ENCODE data around the gene ALAS1.

The ALAS1 gene

DNA sequence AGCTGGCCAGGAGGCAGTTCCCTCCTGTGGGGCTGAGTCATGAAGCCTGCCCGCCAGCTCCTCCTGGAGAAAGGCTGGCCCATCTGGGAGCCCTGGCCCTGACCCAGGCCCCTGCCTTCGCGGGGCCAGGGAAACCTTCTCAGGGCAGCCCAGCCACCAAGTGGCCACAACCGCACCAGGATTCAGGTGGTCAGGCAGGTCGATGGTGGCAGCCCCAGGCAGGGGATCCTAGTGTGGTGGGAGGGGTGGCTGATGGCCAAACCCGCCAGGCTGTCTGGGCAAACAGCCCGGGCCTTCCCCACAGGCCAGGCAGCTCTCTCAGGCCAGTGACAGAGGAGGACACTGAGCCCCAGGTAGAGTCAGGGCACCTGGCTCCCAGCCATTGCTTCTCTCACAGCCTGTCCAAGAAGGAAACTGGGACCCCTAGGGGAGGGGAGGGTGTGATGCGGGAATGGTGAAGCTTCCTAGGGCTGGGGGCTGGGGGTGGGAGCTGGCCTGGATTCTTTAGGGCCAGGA is 39.8 kb downstream of the ALAS1 start:
- no peak for DNase-seq

DNA sequence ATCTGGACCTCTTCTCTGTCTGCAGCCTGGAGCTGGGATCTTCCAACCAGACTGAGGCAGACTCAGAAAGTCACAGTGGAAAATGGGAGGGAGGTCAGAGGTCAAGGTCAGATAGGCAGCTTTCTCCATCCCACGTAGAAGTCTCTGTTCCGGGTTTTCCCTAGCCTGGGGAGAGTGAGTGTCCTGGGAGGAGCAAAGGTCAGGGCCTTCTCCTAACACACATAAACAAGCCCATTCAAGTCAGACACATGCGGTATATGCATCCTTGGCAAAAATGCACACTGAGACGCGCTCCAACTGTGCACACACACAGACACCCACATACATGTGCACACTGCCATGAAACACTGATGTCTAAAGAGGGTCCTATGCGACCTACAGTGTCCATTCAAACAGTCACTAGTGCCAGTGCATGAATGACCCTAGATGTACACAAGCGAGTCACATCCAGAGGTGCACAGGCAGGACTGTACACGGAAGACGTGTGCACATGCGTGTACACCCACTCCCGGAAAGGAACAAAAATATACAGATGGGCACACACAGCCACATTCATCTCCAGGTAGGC is 40.3 kb downstream of the ALAS1 start:
- DNase-seq: no peak

DNA sequence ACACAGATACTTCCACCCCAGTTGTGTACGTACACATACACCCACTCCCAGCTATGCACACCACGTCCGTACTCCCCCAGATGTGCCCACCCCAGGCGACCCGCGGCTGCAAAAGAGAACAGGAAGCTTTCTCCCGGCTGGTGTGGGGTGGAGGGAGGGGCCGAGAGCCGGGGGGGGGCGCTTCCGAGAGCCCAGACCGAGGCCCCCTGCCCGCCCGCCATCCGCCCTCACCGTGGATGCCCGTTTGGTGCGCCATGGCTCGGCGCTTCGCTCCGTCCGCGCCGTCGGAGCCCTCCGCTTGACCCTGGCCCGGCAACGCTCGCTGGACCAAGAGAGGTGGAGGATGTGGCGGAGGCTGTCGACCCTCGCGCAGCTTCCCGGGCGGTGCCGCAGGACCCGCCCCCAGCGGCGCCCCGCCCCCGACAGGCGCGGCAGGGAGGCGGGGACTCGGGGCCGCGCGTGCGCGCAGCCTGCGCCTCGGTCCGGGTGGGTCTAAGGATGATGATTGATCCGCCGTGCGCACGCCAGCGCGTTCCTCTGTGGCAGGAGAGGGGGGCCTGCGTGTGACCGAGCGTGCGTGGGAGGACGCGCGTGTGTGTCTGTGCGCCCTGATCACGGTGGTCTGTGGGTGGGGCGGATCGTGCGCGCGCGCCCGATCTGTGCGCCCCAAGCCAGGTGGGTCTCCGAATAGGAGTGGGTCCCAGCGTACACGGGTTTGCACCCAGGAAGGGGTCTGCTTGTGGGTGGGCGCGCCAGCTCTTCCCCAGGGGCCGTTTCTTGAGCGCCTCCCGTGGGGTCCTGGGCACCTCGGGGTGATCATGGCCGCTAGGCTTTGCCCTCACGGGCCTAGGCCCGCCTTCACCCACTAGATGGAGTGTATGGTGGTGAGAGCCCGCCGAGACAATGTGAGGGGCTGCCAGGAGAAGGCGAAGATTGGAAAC is 41.1 kb downstream of the ALAS1 start, which contains the start of gene TWF2:
TSS of gene TWF2 (minus strand) at position 398 of the 941 bp plus-strand sequence. CDS start at position 256, 142 bp downstream.
- peak; percentile 74 for DNase-seq

DNA sequence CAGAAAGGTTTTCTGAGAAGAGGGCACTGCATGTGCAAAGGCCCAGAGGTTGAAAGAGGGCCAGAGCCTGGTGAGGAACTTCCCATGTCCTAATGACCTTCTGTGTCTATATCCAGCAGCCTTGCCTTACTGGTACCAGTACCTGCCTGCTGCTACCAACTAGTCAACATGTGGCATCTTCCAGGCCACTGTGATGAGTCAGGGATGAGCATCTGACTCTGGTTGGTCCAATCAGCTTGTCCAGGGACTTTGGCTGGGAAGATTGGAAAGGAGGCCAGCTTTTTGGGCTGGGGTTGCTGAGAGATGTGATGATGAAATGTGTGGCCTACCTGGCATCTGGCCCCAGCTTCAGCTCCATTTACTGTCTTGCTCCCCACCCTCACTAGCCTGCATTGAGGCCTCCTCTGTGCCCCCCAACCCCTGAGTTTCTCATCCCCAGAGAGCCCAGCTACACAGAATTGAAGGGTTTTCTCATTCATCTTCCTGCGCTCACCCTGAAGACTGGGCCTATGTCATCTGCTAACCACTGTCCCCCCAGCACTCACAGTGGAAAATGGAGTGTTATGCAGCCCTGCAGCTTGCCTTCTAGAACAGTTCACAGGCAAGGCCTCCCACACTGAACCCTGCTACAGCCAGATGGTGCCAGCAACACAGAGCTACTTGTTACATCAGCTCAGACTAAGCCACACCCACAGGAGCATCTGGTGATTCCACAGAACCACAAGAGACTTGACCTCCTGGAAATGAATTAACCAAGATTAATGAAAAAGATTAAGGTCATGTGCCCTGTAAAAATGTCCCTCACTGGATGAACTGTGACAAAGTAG is 42.3 kb downstream of the ALAS1 start:
- DNase-seq: peak; percentile 72

DNA sequence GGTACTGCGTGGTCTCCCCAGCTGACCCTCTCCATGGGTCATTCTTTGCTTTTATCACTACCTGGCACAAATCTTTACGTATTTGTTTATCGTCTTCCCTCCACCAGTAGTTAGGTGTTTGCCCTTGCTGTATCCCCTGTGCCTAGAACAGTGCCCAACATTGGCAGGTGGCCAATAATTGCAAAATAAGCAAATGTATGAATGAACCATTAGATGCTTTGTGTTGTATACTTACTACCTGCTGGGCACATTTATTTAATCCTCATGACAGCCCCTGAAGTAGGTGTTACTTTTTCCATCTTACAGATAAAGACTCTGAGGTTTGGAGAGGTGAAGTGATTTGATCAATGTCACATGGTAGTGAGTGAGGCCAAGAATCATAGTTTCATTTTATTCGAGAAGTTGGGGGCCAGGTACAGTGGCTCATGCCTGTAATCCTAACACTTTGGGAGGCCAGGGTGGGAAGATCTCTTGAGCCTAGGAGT is 43.0 kb downstream of the ALAS1 start:
- DNase-seq: peak; percentile 51

DNA sequence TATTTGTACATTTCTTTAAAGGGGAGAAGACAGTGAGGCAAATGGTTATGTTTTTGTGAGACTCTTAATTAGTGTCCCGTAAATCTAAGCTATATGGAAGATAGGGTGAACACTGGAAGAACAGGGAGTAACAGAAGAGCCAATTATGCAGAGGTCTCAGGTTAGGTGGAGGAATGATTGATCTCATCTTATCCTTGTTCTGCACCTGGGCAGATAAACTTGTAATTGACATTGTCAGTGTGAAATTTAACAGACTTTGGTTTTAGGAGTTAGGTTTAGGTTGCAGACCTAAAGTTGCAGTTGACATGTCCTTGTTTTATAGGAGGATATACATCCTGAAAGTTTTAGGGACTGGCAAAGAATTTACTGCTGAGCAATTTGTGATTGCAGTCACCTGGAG is 44.1 kb downstream of the ALAS1 start:
- DNase-seq: no peak

DNA sequence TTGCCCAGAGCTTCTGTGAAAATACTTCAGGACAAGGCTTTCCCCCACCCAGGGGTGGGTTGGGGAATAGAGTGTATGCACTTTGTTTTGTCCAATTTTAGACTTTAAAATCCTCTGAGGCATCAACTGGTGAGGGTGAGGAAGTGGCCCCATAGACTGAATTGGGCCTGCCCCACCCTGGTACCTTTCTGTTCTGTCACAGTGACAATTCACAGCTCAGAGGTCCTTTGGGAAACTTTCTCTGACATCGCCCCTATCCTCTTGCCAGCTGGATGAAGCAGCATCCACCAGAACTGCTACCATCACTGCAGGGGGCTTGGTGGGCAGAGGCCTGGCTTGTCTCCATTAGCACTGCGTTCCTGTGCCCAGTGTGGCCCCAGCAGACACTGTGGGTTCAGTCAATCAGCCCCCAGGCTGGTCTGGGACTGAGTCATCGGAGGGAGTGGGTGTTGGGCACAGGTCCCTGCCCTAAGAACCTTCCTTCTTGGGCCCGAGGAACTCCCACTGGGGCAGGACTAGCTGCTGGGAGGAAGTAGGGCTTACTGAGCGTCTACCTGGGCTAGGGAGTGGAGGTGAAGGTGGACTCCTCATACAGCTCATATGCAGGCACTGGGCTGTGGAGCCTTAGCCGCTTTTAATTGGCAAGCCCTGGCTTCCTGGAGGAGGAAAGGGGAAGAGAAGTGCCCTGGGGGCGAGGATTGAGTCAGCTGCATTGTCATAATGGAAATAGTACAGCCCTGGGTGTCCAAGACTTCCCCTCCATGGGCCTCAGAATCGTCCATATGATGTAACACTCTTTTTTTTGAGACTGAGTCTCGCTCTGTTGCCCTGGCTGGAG is 46.0 kb downstream of the ALAS1 start:
- DNase-seq: no peak

DNA sequence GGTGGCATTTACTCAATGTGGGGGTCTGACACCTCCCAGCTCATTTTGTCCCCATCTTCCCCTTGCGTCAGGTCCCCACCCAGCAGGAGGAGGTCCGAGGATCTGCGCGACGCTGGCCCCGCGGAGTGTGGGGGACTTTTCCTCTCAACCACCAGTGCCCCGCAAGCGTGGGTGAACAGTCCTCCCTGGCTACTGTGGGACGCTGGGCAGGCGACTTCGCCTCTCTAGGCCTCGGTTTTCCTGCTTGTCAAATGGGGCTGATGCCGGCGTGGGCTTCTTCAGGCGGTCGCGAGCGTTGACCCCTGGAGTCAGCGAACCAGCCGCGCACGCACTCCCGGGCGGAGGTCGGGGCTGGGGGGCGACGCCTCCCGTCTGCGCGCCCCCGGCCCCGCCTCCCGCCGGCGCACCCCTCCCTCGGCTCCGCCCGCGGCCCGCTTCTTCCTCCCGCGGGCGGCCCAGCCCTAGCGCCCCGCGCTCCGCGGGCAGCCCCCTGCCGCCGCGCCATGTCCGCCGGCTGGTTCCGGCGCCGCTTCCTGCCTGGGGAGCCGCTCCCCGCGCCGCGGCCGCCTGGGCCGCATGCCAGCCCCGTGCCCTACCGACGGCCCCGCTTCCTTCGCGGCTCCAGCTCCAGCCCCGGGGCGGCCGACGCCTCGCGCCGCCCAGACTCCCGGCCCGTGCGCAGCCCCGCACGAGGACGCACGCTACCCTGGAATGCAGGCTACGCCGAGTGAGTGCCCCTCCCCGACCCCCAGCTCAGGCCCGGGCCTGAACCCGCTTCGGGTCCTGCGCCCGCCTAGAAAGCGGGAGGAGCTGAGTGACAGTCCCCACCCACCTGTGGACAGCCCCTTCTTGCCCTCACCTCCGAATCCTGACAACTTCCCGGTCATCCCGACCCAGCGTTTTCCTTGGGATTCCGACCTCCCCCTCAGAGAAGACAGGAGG is 47.6 kb downstream of the ALAS1 start, which contains the start of gene PPM1M:
TSS of gene PPM1M (plus strand) at position 438 of the 942 bp plus-strand sequence. CDS start at position 504, 66 bp downstream.
- peak; percentile 22 for DNase-seq

DNA sequence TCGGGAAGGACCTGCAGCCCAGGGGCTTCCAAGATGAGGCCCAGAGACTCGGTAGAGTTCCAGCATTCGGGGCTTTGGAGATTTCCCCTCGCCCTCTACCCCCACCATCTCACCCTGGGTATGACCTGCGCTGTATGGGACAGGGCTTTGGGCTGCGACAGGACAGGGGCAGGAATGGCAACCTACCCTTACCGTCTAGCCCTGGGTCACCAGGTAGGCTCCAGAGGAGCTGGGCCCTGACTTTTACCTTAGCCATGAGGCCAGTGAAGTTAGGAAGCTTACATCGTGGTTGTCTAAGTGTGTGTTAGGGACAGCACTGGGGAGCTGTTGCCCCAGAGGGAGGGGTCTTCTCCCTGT is 48.3 kb downstream of the ALAS1 start:
- DNase-seq: no peak

DNA sequence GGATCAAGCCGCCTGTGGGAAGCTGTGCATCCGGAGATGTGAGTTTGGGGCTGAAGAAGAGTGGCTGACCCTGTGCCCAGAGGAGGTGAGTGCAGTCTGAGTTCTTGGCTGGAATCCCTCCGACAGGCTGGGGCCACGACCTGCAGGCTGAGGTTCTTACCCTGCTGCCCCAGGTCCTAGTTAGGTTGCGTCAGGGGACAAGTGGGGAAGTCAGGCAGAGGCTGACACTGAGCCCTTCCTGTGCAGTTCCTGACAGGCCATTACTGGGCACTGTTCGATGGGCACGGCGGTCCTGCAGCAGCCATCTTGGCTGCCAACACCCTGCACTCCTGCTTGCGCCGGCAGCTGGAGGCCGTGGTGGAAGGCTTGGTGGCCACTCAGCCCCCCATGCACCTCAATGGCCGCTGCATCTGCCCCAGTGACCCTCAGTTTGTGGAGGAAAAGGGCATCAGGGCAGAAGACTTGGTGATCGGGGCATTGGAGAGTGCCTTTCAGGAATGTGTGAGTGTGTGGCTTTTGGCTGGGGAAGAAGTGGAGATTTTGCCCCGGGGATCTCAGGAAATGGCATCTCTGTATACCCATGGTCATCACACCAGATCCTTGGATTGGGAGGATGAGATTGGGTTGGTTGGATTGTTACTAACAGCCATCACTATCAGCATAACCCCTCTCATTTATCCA is 48.9 kb downstream of the ALAS1 start:
- DNase-seq: no peak

DNA sequence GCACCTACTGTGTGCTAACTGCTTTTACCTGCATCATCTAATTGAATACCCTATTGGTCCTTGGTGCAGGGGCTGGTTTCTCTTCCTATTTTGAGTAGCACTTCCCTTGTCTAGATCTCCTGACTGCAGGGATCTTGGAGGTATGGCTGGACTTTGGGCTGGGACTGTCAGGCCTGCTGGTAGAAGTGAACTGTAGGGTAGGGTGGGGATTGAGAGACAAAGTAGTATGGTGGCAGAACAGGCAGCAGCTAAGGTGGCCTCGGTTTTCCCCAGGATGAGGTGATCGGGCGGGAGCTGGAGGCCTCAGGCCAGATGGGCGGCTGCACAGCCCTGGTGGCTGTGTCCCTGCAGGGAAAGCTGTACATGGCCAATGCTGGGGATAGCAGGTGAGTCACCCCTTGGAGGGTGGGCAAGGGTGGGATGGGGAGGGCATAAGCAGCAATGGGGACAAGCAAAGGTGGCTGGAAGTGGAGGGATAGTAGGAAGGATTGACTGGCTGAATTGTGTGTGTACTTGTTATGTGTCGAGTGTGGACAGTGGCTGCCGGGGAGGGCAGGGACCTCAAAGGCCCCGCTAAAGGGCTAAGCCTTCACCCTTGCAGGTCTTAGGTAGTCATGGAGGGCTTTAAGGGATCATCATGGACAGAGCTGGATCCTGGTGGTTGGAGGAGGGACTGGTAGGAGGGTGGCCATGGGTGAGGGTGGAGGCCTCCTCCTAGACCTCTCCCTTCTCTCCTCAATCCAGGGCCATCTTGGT is 49.6 kb downstream of the ALAS1 start:
- DNase-seq: no peak

DNA sequence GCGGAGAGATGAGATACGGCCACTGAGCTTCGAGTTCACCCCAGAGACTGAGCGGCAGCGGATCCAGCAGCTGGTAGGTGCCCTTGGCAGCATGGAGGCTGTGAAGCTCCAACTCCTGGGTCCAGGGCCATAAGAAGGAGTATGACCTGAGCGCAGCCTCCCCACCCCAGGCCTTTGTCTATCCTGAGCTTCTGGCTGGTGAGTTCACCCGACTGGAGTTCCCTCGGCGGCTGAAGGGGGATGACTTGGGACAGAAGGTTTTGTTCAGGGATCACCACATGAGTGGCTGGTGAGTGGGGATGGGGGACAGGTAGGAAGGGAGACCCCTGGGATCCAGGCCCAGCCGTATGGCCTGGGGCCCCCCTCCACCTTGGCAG is 50.2 kb downstream of the ALAS1 start:
- no peak for DNase-seq

DNA sequence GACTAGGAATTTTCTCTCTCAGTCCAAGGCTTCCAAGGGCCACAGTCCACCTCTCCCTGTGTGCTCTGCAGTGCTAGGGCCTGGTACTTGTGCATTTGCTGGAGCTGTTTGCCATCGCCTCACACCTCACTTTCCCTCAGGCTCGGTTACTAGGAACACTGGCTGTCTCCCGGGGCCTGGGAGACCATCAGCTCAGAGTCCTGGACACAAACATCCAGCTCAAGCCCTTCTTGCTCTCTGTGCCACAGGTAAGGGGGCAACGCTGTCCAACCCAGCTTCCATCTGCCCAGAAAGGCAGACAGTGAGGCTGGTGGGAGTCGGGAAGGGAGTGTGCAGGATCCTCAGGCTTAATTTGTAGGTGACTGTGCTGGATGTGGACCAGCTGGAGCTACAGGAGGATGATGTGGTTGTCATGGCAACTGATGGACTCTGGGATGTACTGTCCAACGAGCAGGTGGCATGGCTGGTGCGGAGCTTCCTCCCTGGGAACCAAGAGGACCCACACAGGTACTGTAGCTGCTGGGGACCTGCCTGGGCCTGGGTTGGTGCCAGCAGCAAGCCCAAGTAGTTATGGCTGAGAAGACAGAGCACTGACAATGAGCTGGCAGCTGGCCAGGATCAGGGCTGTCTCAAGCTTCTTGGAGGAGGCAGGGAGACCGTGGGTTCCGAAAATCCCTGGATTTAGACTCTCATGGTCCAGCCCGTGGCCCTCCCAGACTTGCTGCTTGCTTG is 51.0 kb downstream of the ALAS1 start:
- no peak for DNase-seq

DNA sequence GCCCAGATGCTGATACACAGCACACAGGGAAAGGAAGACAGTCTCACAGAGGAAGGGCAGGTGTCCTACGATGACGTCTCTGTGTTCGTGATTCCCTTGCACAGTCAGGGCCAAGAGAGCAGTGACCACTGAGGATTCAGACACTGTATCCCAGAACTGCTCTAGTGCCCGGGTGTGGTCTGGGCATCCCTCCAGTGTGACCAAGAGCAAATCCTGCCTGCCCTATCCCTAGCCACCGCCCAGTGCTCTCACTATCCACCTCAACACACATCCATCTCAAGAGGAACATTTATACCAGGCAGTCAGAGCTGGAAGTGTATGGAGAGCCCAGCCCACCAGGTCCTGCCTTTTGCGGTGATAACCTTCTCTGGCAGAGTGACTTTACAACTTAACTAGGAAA is 51.7 kb downstream of the ALAS1 start:
- DNase-seq: no peak

DNA sequence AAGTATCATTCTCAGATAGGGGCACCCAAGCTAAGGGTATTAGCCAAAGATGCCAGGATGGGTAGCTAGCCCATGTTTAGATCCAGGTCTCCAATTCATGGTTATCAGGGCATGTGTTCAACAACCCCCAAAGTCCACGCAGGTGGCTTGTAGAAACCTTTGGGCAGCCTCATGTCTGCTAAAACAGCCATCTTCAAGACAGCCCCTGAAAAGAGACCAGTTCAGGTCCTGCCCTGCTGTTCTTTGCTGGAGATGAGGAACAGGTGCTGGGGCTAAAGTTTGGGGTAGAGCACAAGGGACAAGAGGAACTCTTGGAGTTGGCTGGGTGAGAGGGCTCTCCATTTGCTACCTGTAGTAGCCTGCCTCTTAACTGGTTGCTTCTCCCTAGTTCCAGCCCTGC is 52.2 kb downstream of the ALAS1 start:
- DNase-seq: no peak

DNA sequence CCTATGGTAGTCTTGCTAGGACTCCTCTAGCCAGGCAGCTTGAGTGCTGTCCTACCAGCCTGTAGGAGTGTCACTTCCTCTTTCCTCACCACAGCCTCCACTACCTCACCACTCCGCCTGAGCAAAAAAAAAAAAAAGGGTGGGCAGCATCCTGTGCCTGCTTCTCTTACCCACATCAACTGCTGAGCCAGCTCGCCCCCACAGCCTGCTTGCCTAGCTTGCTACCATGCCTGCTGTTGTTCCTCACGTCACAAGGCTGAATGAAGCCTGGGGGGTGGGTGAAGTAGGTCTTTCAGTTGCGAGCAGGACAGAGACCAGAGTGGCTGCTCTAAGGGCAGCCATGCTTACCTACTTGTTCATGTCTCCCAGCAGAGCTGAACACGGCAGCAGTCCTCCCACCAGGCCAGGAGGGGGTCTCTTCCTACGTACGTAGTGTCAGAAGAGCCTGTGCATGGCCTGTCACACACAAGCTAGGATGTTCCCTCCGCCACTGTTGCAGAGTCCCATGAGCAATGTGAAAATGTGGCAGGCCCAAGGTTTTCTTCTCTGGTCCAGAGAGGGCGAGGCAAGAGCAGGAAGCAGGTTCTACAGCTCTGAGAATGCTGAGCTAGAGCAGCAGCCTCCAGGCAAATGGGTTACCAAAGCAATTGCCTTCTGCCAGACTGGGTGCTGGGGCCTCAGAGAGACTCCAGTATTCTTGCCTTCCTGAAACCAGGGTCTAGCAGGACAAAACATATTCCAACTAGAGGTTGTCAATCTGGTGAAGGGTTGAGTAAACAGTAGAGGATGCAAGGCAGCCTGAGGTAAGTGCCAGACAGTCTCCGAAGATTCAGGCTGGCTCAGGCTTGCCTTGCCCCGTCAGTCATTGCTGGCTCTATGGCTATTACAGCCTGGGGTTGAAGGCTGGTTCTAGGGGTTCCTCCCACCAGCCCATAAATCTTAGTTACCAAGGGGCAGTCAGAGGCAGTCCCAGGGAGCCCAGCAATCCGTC is 55.6 kb downstream of the ALAS1 start:
- DNase-seq: no peak

DNA sequence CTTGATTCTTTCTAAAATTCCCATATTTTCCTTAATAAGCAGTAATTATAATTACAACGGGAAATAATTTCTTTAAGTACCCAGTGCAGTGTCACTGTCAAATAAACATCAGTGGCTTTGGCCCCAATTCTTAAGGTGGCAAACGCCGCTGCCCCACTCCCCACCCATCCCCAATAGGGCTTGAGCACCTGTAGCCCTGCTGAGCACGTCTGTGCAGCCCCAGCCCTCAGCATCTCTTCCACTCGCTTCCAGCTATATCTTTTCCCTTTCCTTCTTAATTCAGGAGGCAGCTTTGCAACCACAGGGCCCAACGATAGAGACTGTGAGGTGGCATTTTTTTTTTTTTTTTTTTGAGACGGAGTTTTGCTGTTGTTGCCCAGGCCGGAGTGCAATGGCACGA is 56.6 kb downstream of the ALAS1 start:
- no peak for DNase-seq

DNA sequence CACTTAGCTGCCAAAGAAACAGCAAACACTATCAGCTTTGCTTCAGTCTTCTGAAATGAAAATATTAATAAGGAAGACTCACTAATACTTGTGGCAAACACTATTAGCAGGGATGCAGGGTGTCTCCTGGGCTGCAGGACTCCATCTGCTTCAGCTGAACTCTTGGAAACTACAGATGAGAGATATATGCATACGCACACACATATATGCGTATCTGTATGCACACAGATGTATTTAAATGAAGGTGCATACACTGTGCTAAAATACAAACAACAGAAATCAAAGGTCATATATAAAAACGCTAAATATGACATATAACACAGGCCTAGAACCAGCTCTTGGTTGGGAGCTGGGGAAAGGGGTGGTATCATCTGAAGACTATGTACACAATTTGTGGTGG is 58.2 kb downstream of the ALAS1 start:
- no peak for DNase-seq

Measured in NCI-H146 (cell line).